Psoas muscle (tissue), 8 donors: ENCODE results near the gene ZNF440. TPM values are rescaled to one million over a fixed set of nuclear protein-coding genes. Genes with fewer than 3 reads are reported as not detected.
"Not testable (repeated sequence)": the region's sequence is repeated elsewhere in the genome, so short reads cannot be mapped to it uniquely, and the experiment has no call there.

ENCODE experiments used
- ATAC-seq, 4 donors: fragments of 200-7000 bp; cut with Tn5 transposase; one replicate each; pipeline ENCODE4 v1.9.1; 2020; ENCODE audit warnings: moderate library complexity in 3 of 4, mild to moderate bottlenecking in 2 of 4
- DNase-seq, 2 donors: peaks; one replicate each; pipeline ENCODE4 v3.0.0-alpha.2; 2020
- H3K27ac ChIP-seq: fragments of 200-600 bp; one replicate; pipeline ENCODE4 v1.8.0; 2022
- H3K27me3 ChIP-seq, 3 donors: fragments of 200-600 bp in 1 of 3; one replicate each; pipeline versions ENCODE4 v1.6.1 to v1.8.0; 2013 to 2022; ENCODE audit warnings: low read length in 2 of 3, mild to moderate bottlenecking in 2 of 3, moderate library complexity in 1 of 3; ENCODE audit not compliant: insufficient read depth in 3 of 3
- H3K36me3 ChIP-seq, 2 donors: fragments of 200-600 bp in 1 of 2; one replicate each; pipeline versions ENCODE4 v1.6.1 to v1.8.0; 2013 to 2022; ENCODE audit warnings: low read depth in 1 of 2, mild to moderate bottlenecking in 1 of 2, moderate library complexity in 1 of 2; ENCODE audit not compliant: insufficient read depth in 1 of 2
- H3K4me1 ChIP-seq: fragments of 200-600 bp; one replicate; pipeline ENCODE4 v1.8.0; 2022
- H3K4me3 ChIP-seq: fragments of 200-600 bp; one replicate; pipeline ENCODE4 v1.8.0; 2022; ENCODE audit warnings: mild to moderate bottlenecking
- H3K9me3 ChIP-seq: fragments of 200-600 bp; one replicate; pipeline ENCODE4 v1.8.0; 2022
- CTCF ChIP-seq: fragments of 200-600 bp; IDR thresholded peaks from one replicate; pipeline ENCODE4 v1.8.0; 2022; ENCODE audit warnings: antibody characterized with exemption
- WGBS, 3 donors: extraction: QIAGEN DNeasy Blood & Tissue Kit; methylation state at CpG; one replicate each; pipeline versions ENCODE4 v1.1.6 to v1.1.7; 2013; 5-methylcytosine and 5-hydroxymethylcytosine counted together
- intact Hi-C, 2 donors: fragments of 100-400 bp; cut with DNase I; formaldehyde crosslinking; loops; one replicate each; pipeline versions ENCODE4 v1.11.0 to v1.14.2; 2022
- polyA plus RNA-seq, 3 donors: library from polyadenylated mRNA; stranded (reverse); fragments of 200-250 nt; gene quantifications; one replicate each; pipeline ENCODE4 v1.2.3, GENCODE V29; 2013
- total RNA-seq, 4 donors: library from RNA; stranded (reverse); fragmentation: NEBNext Ultra II Directional in 2 of 4; extraction: Animal tissue kit (Norgen Biotek cat#: 25700) in 2 of 4; gene quantifications; one replicate each; pipeline versions ENCODE4 v1.2.1 to v1.2.4, GENCODE V29; 2021 to 2023
- donor health status: healthy with polysubstance abuse.
- donor health status: DM: no; HTN: no; CAD: no; lungs with moderate emphysema.
- donor health status: Bipolar disorder and iron deficiency.
- donor health status: healthy.
- donor health status: DM: yes; HTN: yes; CAD: no.
- donor health status: DM: no; HTN: no; CAD: no.
- donor health status: DM: no; HTN: no; CAD: no.
- donor health status: DM: yes; HTN: yes; CAD: no.

The ZNF440 gene
- total and polyA plus RNA-seq, 7 donors, result 1.1 to 5.0 (median 3.5) TPM

- no peaks in the 10 kb centered on the region for H3K4me1 ChIP-seq
- peaks cover 43% of the 10 kb centered on the region for H3K9me3 ChIP-seq
- no peak for TF ChIP-seq CTCF
- no peak overlapping the region for H3K27ac ChIP-seq
- WGBS, 3 donors, result 96 to 98% (median 98%) methylated on average over 8 of the region's 8 CpGs
- no peak overlapping the region for H3K4me3 ChIP-seq
- peaks cover 24 to 48% of the 10 kb centered on the region in 2 donors for H3K36me3 ChIP-seq
- intact Hi-C loops, result no loop called here
- DNase-seq (no peak), ATAC-seq (no peak)
- H3K27me3 ChIP-seq, result no peaks in the 10 kb centered on the region
These were observed 18.3 kb downstream of the ZNF440 start for GRCh38 chr19:11832253-11832912.

- no peak for TF ChIP-seq CTCF
- intact Hi-C loops, result no loop called here
- no peak overlapping the region for H3K27ac ChIP-seq
- no peaks in the 10 kb centered on the region for H3K27me3 ChIP-seq
- H3K4me3 ChIP-seq, result no peak overlapping the region
- DNase-seq, result no peak
- ATAC-seq, result no peak
- H3K36me3 ChIP-seq, result peaks cover 24 to 45% of the 10 kb centered on the region in 2 donors
- WGBS, 3 donors, result 97 to 100% (median 99%) methylated on average over 2 of the region's 2 CpGs
- peaks cover 43% of the 10 kb centered on the region for H3K9me3 ChIP-seq
- no peaks in the 10 kb centered on the region for H3K4me1 ChIP-seq
These were observed 19.5 kb downstream of the ZNF440 start for GRCh38 chr19:11833541-11833940.

- H3K4me1 ChIP-seq, H3K4me3 ChIP-seq, intact Hi-C loops, H3K27ac ChIP-seq, ATAC-seq, H3K27me3 ChIP-seq, DNase-seq: not testable (repeated sequence)
- 79 to 88% (median 83%) methylated on average over 2 of the region's 2 CpGs for WGBS, 3 donors
- Histone ChIP-seq H3K36me3 (peaks cover 24 to 30% of the 10 kb centered on the region in 2 donors), H3K9me3 (peaks cover 43% of the 10 kb centered on the region)
These were observed 21.6 kb downstream of the ZNF440 start for GRCh38 chr19:11835626-11836066.

GRCh38 chr19:11843722-11844121 lies 29.6 kb downstream of the ZNF440 start:
- no peak for TF ChIP-seq CTCF

GRCh38 chr19:11847615-11848014 lies 33.5 kb downstream of the ZNF440 start:
- ATAC-seq, H3K4me1 ChIP-seq, DNase-seq, H3K36me3 ChIP-seq, H3K9me3 ChIP-seq, H3K4me3 ChIP-seq, intact Hi-C loops, H3K27ac ChIP-seq: not testable (repeated sequence)
- H3K27me3 ChIP-seq, result peaks cover 0 to 30% (median 0%) of the 10 kb centered on the region in 3 donors
- 44 to 48% (median 45%) methylated on average over 6 of the region's 6 CpGs for whole genome bisulfite sequencing, 3 donors

More at GRCh38 chr19:11843722-11844121, 29.6 kb downstream of the ZNF440 start:
- H3K9me3 ChIP-seq, result no peaks in the 10 kb centered on the region
- H3K4me1 ChIP-seq, result no peaks in the 10 kb centered on the region
- H3K27me3 ChIP-seq, result peaks cover 0 to 17% (median 0%) of the 10 kb centered on the region in 3 donors
- WGBS, 3 donors, result 44 to 49% (median 45%) methylated on average over 2 of the region's 2 CpGs
- no peak overlapping the region for H3K27ac ChIP-seq
- no peak overlapping the region for H3K4me3 ChIP-seq
- no peaks in the 10 kb centered on the region for H3K36me3 ChIP-seq
- intact Hi-C loops, result no loop called here
- ATAC-seq, result no peak
- no peak for DNase-seq
